ENCODE data around the gene TNNT1.

TNNT1 gene

DNA sequence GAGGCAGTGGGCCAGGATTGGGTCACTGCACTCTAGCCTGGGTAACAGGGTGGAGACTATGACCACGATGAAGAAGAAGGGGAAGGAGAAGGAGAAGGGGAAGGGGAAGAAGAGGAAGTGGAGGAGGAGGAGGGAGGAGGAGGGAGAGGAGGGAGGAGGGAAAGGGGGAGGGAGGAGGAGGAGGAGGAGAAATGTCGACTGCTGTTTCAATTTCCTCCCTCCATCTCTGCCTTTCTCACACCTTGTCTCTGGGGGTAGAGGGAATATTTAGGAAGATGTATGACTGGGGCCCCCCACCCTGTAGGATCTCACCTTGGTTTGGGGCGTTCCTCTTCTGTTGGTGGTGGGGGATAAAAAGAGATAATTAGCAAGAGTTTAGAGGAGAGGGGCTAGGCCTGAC lies 3.8 kb downstream of the TNNT1 start:
- Histone ChIP-seq H3K9me3 (ENCODE audit: control insufficient read depth, low read length) (no peaks in the 10 kb centered on the region), H2AFZ (no peak overlapping the region), H3K4me3 (ENCODE audit: low read depth, low read length) (no peak overlapping the region), H3K27me3 (ENCODE audit: control insufficient read depth, insufficient read depth, low read length) (no peaks in the 10 kb centered on the region), H3K36me3 (ENCODE audit: control insufficient read depth, insufficient read depth, low read length) (no peaks in the 10 kb centered on the region), H3K4me2 (ENCODE audit: low read length) (no peak overlapping the region), H3K79me2 (no peaks in the 10 kb centered on the region), H3K4me1 (no peaks in the 10 kb centered on the region), H3K9ac (no peak overlapping the region), H3K27ac (no peak overlapping the region)
- TF ChIP-seq, protein P1, sequence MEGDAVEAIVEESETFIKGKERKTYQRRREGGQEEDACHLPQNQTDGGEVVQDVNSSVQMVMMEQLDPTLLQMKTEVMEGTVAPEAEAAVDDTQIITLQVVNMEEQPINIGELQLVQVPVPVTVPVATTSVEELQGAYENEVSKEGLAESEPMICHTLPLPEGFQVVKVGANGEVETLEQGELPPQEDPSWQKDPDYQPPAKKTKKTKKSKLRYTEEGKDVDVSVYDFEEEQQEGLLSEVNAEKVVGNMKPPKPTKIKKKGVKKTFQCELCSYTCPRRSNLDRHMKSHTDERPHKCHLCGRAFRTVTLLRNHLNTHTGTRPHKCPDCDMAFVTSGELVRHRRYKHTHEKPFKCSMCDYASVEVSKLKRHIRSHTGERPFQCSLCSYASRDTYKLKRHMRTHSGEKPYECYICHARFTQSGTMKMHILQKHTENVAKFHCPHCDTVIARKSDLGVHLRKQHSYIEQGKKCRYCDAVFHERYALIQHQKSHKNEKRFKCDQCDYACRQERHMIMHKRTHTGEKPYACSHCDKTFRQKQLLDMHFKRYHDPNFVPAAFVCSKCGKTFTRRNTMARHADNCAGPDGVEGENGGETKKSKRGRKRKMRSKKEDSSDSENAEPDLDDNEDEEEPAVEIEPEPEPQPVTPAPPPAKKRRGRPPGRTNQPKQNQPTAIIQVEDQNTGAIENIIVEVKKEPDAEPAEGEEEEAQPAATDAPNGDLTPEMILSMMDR (IDR thresholded peaks at IDR 0.05), result no peak

DNA sequence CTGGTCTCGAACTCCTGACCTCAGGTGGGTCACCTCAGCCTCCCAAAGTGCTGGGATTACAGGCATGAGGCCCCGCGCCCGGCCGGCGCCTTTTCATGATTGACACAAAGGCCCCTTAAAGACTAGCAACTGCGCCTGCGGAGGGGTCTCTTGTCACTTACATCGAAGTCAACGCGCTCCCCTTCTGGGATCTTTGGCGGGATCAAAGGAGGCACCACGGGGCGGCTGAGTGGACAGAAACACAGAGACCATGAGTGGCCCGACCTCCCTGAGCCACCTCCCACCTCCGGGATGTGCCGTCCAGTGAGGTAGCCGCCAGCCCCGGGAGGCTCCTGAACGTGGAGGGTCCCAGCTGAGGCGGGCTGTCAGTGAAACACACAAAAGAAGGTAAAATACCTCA lies 7.3 kb downstream of the TNNT1 start:
- Histone ChIP-seq H2AFZ (no peak overlapping the region), H3K4me3 (ENCODE audit: low read depth, low read length) (no peak overlapping the region), H3K36me3 (ENCODE audit: control insufficient read depth, insufficient read depth, low read length) (no peaks in the 10 kb centered on the region), H3K9ac (no peak overlapping the region), H3K9me3 (ENCODE audit: control insufficient read depth, low read length) (no peaks in the 10 kb centered on the region), H3K4me1 (no peaks in the 10 kb centered on the region), H3K27ac (no peak overlapping the region), H3K79me2 (no peaks in the 10 kb centered on the region), H3K4me2 (ENCODE audit: low read length) (no peak overlapping the region), H3K27me3 (ENCODE audit: control insufficient read depth, insufficient read depth, low read length) (no peaks in the 10 kb centered on the region)
- TF ChIP-seq, protein P1 (IDR thresholded peaks at IDR 0.05), result no peak

DNA sequence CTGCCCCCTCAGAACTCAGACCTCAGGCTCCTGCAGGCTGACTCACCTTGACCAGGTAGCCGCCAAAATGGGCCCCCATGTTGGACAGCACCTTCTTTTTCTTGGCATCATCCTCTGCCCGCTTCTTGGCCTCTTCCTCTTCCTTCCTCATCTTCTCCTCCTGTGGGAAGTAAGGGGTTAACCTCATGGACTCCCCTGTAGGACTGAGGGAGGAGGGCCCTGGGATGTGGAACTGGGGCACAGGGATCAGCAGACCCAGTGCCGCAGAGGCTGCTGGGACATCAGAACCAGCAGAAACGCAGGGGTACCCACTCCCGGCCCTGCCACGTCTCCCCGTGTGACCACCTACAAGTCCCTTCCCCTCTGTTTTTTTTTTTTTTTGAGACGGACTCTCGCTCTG lies 11.1 kb downstream of the TNNT1 start:
- Histone ChIP-seq H3K4me3 (ENCODE audit: low read depth, low read length) (no peak overlapping the region), H3K79me2 (no peaks in the 10 kb centered on the region), H3K9ac (no peak overlapping the region), H3K9me3 (ENCODE audit: control insufficient read depth, low read length) (no peaks in the 10 kb centered on the region), H3K36me3 (ENCODE audit: control insufficient read depth, insufficient read depth, low read length) (no peaks in the 10 kb centered on the region), H3K4me1 (no peaks in the 10 kb centered on the region), H2AFZ (no peak overlapping the region), H3K27ac (no peak overlapping the region), H3K27me3 (ENCODE audit: control insufficient read depth, insufficient read depth, low read length) (no peaks in the 10 kb centered on the region), H3K4me2 (ENCODE audit: low read length) (no peak overlapping the region)
- TF ChIP-seq, protein P1 (IDR thresholded peaks at IDR 0.05), result no peak

DNA sequence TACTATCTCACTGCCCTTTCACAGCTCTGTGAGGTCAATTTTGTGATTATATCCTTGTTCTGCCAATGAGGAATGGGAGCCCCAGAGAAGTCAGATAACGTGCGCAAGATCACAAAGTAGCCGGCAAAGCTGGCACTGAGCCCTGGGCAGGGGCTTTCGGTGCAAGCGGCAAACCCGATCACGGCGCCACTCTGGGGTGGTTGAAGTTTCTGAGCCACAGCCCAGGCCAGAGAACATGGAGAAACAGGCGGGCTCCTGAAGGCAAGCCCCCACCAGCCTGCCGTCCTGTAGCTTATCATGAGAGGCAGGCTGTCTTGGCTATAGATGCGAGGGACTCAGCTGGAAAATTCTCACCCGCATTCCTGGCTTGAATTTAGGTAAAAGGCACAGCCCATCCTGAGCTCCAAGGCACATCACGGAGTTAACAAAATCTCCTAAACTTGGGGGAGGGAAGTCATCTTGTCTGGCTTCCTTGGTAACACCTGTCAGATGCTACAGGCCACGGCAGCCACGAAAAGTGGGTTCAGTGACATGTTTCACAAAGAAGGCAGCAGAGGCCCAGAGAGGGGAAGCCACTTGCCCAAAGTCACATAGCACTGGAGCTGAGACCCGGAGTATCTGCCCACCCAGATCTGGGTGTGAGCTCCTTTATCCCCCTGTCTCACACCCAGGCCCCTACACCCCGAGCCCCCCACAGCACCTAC lies 12.5 kb downstream of the TNNT1 start:
- Histone ChIP-seq H3K9me3 (ENCODE audit: control insufficient read depth, low read length) (no peaks in the 10 kb centered on the region), H3K79me2 (no peaks in the 10 kb centered on the region), H3K36me3 (ENCODE audit: control insufficient read depth, insufficient read depth, low read length) (no peaks in the 10 kb centered on the region), H3K9ac (no peak overlapping the region), H3K27ac (no peak overlapping the region), H3K4me3 (ENCODE audit: low read depth, low read length) (no peak overlapping the region), H3K4me1 (no peaks in the 10 kb centered on the region), H2AFZ (no peak overlapping the region), H3K4me2 (ENCODE audit: low read length) (no peak overlapping the region), H3K27me3 (ENCODE audit: control insufficient read depth, insufficient read depth, low read length) (no peaks in the 10 kb centered on the region)
- TF ChIP-seq, protein P1 (IDR thresholded peaks at IDR 0.05), result no peak

DNA sequence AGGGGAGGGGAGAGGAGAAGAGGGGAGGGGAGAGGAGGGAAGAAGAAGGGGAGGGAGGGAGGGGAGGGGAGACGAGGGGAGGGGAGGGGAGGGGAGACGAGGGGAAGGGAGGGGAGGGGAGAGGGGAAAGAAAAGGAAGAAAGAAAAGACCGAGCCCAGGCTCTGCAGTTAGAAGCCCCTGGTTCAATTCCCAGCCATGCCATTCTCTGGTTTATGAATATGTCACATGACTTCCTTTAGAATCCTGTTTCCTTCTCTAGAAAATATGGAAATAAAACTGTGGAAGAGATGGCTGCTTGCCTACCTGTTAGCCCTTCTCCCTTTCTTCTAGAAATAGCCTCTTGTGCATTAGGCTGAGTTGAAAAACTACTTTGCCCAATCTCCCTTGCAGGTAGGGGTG lies 14.3 kb downstream of the TNNT1 start:
- TF ChIP-seq, protein P1 (IDR thresholded peaks at IDR 0.05), result no peak
- H3K9me3 ChIP-seq (ENCODE audit: control insufficient read depth, low read length), result no peaks in the 10 kb centered on the region
- H3K4me1 ChIP-seq, result no peaks in the 10 kb centered on the region
- H3K79me2 ChIP-seq, result no peaks in the 10 kb centered on the region
- no peak overlapping the region for H3K4me3 ChIP-seq (ENCODE audit: low read depth, low read length)
- H3K36me3 ChIP-seq (ENCODE audit: control insufficient read depth, insufficient read depth, low read length), result no peaks in the 10 kb centered on the region
- no peak overlapping the region for H2AFZ ChIP-seq
- H3K27ac ChIP-seq, result no peak overlapping the region
- H3K4me2 ChIP-seq (ENCODE audit: low read length), result no peak overlapping the region
- no peak overlapping the region for H3K9ac ChIP-seq
- no peaks in the 10 kb centered on the region for H3K27me3 ChIP-seq (ENCODE audit: control insufficient read depth, insufficient read depth, low read length)
